HuH-7 (cell line): ENCODE data around the gene FOXO4.

ENCODE experiments used
- DNase-seq: peaks from one replicate; pipeline ENCODE4 v3.0.0; 2011; ENCODE audit warnings: low spot score

Gene FOXO4

GRCh38 chrX:71143508-71143907 is 47.9 kb downstream of the FOXO4 start:
- no peak for DNase-seq

- DNase-seq = no peak
Observed at GRCh38 chrX:71144651-71145050, 49.0 kb downstream of the FOXO4 start, which contains the start of gene NLGN3. NLGN3 (plus strand) TSS chrX:71144841; CDS start chrX:71147750, 2,909 bp downstream.

- DNase-seq = no peak
Observed at GRCh38 chrX:71147496-71148277, 52.0 kb downstream of the FOXO4 start.

GRCh38 chrX:71148278-71148663 is 52.6 kb downstream of the FOXO4 start:
- no peak for DNase-seq

- no peak for DNase-seq
Observed at GRCh38 chrX:71151366-71151765, 55.7 kb downstream of the FOXO4 start.
